ENCODE measurements around the gene MYO1B.

MYO1B gene

DNA sequence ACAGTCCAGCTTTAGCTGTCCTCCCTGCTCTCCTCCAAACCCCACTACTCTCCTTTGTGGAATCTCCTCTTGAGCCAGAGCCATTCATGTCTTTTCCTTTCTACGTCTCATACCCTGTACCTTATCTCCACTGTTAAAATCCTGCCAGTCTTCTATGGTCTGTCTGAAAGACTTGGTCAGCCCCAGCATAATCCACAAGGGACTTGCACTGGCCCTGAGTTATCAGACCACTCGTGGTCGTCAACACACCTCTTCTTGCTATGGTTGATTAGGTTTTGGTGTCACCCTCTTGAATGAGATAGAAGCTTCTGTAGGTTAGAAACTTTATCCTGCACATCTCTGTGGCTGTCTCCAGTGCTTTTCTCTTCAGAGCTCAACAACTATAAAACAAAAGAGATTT lies 56.8 kb downstream of the MYO1B start:
- DNase-seq, result no peak

DNA sequence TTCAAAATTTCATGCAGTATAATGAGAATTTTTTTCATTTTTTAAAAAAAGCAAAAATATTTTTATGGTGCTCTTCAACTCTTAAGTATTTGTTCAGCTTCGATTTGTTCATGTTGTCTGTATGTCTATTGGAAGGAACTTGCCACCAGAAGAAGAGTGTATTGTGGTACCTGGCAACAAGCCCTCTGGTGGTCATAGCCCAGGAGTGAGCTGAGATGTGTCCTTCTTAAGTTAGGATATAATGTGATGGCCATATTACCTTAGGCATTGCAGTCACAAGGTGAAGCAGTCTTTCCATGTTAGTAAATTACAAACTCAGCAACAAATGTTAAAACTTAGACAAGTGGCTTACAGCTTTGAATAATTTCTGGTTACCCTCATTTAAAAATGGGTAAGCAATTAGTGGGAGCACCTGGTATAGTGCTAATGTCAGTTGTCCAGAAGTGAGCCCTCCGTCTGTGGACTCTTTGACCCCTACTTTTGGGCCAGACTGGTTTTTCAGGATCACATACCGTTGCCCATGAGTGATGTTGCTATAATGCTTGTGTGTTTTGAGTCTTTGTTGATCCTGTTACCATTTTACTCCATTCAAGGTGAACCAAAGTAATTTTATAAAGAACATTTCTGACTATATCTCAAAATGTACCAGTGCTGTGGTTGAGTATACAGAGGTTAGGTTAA lies 57.4 kb downstream of the MYO1B start:
- peak; percentile 32 for DNase-seq

DNA sequence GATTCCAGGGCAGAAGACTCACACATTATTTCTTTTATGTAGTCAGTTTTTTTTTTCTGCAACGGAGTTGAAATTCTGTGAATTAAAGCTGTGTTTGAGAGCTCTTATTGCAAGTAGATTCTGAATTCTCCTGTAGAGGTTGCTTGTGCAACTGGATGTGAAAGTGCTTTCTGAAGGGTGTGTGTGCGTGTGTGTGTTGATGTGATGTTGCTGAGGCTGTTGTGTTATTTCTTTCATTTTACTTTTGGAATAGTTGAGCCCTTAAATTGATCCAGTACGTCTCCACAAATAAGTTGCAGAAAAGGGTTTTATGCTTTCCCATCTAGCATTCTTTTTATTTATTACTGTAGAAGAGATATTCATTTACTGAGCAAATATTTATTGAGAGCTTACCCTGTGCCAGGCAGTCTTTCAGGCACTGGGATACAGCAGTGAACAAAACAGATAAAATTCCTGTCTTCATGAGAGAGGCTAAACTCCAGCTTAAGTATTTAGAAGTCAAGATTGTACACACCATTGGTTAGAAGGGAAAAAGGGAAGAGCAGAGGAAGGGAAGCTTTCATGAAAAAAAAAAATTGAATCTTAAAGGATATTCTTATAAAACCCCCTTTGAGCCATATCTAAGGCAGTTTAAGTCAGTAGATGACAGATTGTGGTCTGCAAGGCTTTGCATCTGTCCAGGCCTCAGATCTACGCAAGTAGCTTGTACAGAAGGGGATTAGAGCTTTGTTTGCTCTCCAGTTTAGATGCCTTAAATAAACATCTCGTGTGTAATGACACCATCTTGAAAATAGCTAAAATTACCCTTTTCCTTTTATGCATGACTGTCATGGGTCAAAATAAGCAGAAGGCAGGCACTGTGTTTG lies 58.2 kb downstream of the MYO1B start:
- DNase-seq, result no peak

DNA sequence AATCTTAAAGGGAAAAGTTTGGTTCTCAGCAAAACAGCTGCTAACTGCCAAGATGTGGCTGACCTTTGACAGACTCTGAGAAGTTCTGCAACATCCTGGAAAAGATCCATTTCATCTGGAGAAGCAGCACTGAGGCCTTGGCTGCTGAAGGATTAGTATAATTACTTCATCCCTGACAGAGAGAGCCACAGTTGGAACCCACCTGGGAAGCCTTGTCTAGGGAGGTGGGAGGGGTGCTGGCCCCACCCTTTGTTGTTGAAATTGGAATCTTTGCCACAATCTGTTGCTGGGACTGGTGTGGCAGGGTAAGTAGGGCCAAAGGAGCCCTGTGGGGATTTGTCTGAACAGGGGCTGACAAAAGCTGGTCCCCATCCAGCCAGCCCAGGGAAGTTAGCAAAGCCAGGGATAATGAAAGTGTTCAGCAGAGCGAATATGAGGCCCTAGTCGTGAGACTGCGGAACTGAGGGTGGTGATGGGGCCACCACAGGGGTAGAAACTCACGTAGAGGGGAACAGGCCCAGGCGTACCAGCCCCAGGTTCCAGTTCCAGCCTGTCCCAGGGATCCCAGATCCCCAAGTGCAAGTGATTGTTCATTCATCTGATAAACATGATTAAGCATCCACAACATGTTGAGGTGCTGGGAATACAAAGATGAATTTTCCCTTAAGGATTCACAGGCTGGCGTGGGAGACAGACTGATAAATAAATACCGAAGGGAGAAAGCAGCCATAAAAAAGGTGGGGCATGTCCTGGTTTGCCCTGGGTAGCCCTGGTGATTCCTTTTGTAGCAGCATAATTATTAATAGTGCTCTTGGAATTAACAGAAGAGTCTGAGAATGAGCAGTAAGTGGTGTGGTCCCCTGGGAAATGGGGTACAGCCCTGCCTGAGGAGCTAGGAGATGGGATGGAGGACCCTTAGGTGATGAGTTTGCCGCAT lies 60.0 kb downstream of the MYO1B start:
- DNase-seq, result no peak

DNA sequence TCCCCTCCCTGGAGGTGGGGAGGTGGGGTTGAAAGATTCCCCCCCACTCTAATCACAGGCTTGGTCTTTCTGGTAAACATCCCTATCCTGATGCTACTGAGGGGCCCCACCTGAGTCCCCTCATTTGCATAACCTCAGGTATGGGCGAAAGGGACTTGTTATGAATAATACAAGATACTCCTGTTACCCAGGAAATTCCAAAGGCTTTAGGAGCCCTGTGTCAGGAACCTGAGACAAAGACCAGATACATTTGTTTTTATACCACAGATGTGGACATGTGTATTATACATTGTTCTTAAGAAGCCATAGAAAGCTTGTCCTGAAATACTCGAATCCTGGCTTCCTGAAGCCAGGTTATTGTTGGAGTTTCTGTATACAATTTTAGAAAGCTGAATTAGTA lies 62.8 kb downstream of the MYO1B start:
- no peak for DNase-seq

DNA sequence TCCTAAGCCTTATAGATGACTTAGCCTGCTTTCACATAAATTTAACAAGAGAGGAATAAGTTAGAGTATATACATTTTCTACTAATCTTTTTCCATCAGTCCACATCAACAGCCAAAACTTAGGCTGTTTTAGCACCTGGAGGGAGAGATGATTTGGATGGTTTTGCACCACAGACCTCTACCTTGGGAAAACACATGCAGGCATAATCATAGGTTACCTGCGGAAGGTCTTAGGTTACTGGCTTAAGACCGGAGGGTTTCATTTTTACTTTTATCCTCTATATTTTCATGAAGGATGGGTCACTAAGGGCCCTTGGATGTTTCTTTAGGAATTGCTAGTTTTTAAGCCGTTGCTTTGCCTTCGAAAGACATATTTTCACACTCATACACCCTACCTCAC lies 66.0 kb downstream of the MYO1B start:
- no peak for DNase-seq

DNA sequence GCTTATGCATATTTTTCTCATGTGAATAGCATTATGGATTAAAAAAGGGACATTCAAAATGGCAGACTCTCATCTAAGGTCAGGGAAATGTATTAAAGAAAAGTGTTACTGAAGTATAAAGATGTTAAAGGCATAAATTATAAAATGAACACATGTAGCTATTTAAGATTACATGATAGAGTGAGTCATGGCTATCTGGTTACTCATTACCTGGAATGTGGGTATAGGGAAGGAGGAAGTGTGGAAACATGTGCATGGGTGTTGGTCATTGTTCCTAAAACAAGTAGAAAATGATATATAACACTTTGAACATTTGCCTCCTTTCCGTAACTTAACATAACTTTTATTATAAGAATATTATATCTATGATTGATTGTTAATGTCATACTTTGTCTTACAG lies 66.4 kb downstream of the MYO1B start:
- DNase-seq, result no peak

DNA sequence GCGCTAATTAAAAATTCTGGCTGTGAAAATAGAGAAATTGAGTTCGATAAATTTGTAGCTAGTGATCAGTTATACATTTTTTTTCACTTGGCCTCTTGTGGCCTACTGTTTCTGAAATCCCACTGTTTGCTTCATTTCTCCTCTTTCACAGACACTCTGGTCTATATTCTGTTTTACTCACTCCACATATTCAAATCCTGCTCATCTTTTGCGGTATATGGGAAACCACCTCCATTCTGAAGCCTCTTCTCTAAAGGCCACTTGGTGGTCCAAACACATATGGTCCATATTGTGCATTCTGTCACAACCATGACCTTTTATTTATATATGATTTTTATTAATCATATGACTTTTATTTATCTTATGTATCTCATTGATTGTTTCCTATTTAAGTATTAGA lies 67.0 kb downstream of the MYO1B start:
- no peak for DNase-seq

DNA sequence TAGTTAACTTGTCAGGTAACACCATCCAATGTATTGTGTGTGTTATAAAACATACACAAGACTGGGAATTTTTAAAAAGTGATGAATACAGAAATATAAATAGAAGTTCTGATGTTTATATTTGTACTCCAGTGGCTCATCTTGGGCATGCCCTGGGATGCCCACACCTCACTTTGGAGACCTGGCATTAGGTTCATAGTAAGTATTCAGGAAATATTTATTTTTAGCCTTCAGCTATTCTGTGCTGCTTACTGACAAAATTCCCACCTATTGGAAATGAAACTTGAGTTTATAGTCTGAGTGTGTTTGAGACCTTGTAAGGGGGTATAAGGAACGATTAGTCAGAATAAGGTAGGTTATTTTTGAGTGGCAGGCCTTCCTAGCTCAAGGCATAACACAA lies 67.5 kb downstream of the MYO1B start:
- DNase-seq, result no peak

DNA sequence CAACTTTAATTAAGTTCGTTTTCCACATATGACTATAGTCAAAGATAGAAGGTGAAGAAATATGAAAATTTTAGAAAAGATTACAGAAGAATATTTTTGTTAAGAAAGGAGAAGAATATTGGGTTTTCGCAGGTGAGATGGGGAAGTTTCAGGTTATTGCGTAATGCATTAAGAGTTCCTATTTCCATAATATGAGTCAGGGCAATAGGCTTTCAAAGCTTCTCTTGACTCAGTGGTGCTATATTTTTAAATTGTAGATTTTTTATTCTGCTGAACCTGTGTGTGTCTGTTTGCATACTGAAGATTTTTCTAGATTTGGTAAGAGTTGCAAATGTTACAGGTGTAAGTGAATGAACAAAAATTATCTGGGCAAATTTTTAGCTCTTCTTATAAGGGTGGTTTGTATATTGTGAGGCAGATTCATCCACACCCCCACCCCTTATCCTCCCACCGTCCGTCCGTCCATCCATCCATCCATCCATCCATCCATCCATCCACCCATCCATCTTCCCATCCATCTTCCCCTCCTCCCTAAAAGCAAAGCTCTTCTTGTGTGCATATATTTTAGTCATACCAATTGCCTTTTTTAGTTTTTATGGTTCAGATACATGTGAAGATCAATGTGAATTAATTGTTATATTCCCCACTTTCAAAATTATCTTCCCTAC lies 69.6 kb downstream of the MYO1B start:
- DNase-seq, result no peak

DNA sequence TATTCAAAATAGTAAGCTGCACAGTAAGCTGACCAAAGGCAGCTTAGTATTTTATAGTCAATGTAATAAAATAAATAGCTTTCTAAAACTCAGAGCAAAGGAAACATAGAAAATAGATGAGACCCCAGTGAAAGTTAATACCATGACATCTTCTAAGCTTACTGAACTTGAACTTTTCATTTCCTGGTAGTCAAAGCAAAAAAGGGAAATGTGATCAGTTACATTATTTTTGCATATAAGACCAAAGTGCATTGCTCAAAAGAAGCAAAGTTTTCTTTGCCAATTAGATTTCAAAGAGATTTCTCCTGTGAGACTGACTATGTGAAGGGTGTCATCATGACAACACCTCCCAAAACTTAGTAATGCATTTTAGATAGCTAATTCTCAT lies 70.2 kb downstream of the MYO1B start:
- DNase-seq, result no peak

DNA sequence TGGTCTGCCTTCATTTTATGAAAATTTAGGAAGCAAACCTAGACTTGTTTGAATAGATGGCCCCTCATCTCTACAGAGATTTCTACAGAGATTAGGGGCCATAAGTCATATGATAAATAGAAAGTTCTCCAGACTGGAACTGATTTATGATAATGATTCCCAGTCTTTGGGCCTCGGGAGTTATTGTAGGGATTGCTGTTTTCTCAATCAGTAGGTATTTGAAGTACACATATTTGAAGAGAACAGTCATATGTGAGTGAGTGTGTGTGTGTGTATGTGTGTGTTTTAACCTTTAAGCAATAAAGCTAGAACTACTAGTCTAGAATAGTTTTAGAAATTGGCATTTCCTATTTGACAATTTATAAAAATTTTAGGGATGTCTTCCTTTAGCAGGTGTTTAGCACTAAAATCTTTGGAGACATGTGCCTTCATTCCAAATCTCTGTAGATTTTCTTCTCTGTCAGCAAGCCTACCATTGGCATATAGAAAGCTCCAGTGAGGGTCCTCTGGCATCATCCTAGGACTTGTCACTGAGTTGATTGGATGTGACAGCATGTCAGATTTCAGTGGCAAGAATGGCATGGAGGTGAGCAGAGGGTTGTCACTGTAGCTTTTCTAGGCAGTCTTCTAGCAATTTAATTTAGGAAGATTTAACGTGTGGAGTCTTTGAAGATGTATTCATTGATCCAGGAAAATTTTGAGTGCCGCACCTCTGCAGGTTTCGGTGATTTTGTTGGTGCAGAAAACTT lies 71.2 kb downstream of the MYO1B start:
- DNase-seq, result no peak

DNA sequence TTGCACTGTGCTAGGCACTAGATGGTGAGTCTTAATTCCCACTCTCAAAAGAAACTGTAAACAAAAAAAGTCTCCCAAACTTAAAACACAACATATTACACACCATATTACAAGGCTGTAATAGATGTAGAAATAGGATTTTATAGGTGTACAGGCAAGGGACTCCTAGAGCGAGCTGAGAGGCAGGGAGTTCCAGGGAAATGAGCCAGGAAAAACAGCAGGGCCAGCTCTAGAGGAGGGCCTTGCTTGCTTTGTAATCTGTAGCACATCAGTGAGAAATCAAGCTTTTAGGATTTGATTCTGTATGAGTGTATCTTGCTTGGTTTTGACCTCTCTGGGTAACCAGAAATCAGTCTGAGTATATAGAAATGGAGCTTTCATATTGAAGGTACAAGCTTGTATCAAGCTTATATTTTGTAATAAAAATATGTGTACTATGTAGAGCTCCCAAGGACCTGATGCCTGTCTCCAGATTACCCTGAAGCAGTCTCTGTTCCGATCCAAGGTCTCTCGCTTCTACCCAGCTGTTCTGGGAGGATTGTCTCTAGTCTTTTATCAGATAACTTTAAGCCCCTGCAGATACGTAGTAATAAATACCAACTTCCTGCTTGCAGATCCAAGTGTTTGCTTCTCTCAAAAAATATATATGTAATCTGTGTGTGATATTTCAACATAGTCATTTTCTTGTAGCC lies 73.0 kb downstream of the MYO1B start:
- no peak for DNase-seq

DNA sequence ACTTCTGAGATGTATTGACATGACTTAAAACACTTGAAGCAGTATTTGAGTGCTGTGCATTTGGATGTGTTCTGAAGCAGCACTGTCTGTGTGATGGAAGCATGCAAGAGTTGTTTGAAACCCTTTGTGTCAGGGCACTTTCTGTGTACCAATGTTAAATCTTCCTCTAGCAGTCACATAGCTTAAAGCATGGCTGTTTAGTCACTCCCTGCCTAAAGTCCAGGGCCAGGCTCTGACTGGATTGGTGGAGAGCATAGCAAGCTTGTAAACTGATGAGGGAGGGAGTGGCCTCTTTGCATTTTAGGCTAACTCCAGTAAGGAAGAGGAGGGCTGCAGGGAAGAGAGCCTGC lies 73.5 kb downstream of the MYO1B start:
- no peak for DNase-seq

DNA sequence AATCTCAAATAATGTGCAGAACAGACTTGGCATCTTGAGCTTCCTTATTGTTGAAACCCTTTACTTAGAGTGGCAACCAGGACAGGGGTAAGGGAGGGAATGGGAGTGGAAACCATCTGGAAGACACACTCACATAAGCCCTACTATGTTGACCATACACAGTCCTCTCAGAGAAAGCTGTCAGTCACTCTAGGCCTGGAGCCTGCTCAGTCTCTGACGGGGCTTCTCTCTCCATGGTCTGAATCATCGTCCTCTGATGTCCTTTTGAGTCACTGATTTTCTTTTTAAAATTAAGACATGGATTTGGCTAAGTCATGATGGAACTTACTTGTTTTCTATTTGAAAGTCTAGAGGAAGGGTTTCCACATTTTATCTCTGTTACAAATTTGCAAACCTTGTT lies 74.0 kb downstream of the MYO1B start:
- no peak for DNase-seq

DNA sequence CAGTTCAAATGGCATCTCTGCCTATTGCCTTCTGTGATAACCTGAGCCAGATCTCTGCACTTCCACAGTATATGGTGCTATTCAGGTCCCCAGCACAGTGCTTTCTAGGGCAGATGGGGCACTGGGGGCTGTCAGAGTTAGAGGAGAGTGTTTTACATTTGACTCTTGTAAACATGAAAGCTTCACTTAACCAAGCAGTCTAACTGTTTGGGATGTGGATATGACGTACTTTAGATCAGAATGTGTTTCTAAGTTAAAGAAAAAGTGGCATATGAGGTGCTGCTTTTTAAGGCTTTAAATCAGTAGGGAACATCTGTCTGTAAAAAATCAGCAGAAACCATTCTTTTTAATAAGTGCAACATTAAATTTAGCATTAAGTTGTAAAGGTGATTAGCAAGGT lies 75.7 kb downstream of the MYO1B start:
- DNase-seq, result no peak

DNA sequence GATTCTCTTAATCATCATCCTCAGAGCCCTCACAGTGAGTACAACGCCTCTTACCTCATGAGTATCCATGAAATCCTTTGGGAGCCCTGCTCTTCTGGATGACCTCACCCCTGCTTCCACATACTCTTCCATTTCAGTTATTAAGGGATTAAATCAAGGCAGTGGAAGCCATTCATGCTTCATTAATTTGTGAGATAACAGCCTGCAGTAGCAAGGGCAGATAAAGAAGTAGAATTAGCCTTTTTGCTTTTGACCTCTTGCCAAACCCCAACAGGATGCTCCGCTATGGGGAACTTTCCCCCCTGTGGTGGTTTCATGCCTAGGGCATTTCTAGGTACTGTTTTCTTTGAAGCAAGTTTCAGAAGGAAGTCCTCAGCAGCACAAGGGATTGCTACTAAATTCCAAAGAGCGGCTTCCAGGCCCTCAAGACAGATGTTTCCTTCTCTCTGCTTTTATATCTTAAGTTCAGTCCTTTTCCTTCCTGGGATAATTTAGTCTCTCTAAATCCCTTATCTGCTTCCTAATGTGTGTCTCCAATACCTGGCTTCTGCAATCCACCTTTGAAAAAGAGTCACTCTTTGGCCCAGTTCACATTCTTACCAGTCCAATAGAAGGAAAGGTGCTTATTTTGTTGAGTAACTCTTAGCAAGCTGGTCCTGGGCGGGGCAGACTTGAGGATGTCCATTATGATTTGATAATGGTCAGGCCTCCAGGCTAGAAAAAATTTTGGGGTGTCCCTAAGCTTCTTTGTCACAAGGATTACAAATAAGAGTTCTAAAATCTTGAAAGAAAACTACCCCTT lies 76.9 kb downstream of the MYO1B start:
- peak; percentile 19 for DNase-seq

DNA sequence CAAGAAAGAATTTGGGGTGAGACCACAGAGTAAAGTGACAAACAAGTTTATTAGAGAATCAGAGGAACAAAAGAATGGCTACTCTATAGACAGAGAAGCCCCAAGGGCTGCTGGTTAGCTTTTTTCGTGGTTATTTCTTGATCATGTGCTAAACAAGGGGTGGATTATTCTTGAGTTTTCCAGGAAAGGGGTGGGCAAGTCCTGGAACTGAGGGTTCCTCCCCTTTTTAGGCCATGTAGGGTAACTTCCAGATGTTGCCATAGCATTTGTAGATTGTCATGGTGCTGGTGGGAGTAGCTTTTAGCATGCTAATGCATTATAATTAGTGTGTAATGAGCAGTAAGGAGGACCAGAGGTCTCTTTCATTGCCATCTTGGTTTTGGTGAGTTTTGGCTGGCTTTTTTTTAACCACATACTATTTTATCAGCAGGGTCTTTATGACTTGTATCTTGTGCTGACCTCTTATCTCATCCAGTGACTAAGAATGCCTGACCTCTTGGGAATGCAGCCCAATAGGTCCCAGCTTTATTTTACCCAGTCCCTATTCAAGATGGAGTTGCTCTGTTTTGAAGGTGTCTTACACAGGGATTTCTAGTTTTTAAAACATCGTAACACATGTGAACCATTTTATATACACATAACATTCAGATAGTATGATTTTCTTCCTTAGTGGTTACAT lies 77.8 kb downstream of the MYO1B start:
- DNase-seq, result no peak

DNA sequence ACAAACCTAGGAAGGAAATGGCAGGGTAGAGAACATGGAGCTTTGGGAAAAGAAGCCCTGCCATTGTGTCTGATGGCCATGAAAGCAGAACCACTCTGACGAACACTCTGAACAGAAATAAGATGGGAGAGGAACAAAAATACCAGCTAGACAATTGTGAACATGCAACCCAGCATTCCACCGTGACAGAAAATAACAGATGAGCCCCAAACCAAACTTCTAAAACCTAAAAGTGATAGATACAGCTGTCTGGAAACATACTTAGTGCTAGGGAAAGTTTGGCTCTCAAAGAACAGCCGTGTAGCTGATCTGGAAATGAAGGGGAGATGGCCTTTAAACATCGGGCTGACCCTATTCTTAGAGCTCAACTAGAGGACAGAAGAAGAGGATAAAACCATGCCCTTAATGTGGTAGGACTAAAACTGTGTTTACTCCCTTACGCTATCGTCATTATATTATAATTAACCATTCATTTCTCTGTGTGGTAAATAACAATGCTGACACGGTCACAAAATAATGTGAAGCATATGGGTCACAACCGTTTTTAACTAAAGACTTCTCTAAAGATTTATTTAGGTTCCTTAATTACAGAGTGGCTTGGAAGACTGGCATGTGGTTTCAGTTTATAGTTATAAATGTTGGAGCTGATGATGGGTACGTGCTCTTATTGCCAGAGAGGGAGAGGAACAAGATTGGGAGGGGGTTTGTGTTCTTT lies 80.6 kb downstream of the MYO1B start:
- DNase-seq, result no peak
